SU-DHL-6 (cell line): ENCODE results near the gene NUFIP1.
"Not testable (repeated sequence)": the region's sequence is repeated elsewhere in the genome, so short reads cannot be mapped to it uniquely, and the experiment has no call there.

Experiments
- H2AFZ ChIP-seq: fragments of 200-600 bp; sonication (generic); 2 replicates; pipeline ENCODE4 v1.6.1; 2014; ENCODE audit warnings: low read depth, mild to moderate bottlenecking, moderate library complexity, mixed read lengths, antibody characterized with exemption, low read length; ENCODE audit not compliant: severe bottlenecking
- H3F3A ChIP-seq: fragments of 200-600 bp; shearing (Covaris generic); 2 replicates; pipeline ENCODE4 v1.6.0; 2016; ENCODE audit warnings: antibody characterized with exemption, mild to moderate bottlenecking; ENCODE audit not compliant: insufficient read depth
- H3K27ac ChIP-seq: fragments of 200-600 bp; sonication (generic); 2 replicates; pipeline ENCODE4 v1.5.1; 2016; ENCODE audit warnings: low read depth, mild to moderate bottlenecking, low read length, moderate library complexity, mixed read lengths
- H3K27me3 ChIP-seq: fragments of 200-600 bp; sonication (generic), shearing (Covaris generic); 2 replicates; pipeline ENCODE4 v1.6.0; 2014; ENCODE audit warnings: mild to moderate bottlenecking, low read length
- H3K36me3 ChIP-seq: fragments of 200-600 bp; sonication (generic); 2 replicates; pipeline ENCODE4 v1.6.1; 2014; ENCODE audit warnings: mild to moderate bottlenecking, low read length, mixed read lengths
- H3K4me2 ChIP-seq: fragments of 300-600, 200-600 bp; shearing (Covaris generic), sonication (generic); 2 replicates; pipeline ENCODE4 v1.6.0; 2014; ENCODE audit warnings: low read length, low read depth, mild to moderate bottlenecking; ENCODE audit not compliant: poor library complexity, severe bottlenecking
- H3K4me3 ChIP-seq: fragments of 200-600 bp; sonication (generic); 2 replicates; pipeline ENCODE4 v1.5.1; 2014; ENCODE audit warnings: antibody characterized with exemption, low read length, mild to moderate bottlenecking, mixed read lengths; ENCODE audit not compliant: insufficient read depth, poor library complexity, severe bottlenecking
- H3K79me2 ChIP-seq: fragments of 200-600 bp; sonication (generic); 2 replicates; pipeline ENCODE4 v1.6.1; 2014; ENCODE audit warnings: mild to moderate bottlenecking, low read length, moderate library complexity; ENCODE audit not compliant: insufficient read depth
- H3K9ac ChIP-seq: fragments of 200-600 bp; sonication (generic); 2 replicates; pipeline ENCODE4 v1.7.0; 2014; ENCODE audit warnings: mild to moderate bottlenecking, low read length
- H3K9me2 ChIP-seq: fragments of 200-600 bp; sonication (generic); replicated peaks from 2 replicates; pipeline ENCODE4 v1.6.1; 2014; ENCODE audit warnings: low read length; ENCODE audit not compliant: insufficient read depth
- H3K9me3 ChIP-seq: fragments of 200-600 bp; sonication (generic); 2 replicates; pipeline ENCODE4 v1.6.1; 2014; ENCODE audit warnings: low read length, mixed read lengths; ENCODE audit not compliant: insufficient read depth
- H4K20me1 ChIP-seq: fragments of 200-600 bp; sonication (generic); 2 replicates; pipeline ENCODE4 v1.6.1; 2014; ENCODE audit warnings: low read depth, mild to moderate bottlenecking, antibody characterized with exemption, low read length, moderate library complexity, mixed read lengths
- CTCF ChIP-seq: fragments of 200-600 bp; sonication (generic); IDR thresholded peaks from one replicate; pipeline ENCODE4 v1.5.1; 2017; ENCODE audit warnings: antibody characterized with exemption, mild to moderate bottlenecking, low read length, moderate library complexity; ENCODE audit not compliant: insufficient read depth, poor library complexity, severe bottlenecking
- EZH2phosphoT487 ChIP-seq: fragments of 200-600 bp; sonication (generic), shearing (Covaris generic); conservative IDR thresholded peaks from 2 replicates; pipeline ENCODE4 v1.6.1; 2018; ENCODE audit warnings: mild to moderate bottlenecking, antibody characterized with exemption, low read length, moderate library complexity, mixed read lengths

NUFIP1 gene

GRCh38 chr13:44902738-44903137 lies 86.5 kb downstream of the NUFIP1 start:
- Histone ChIP-seq H3K4me3 (no peak overlapping the region), H2AFZ (no peak overlapping the region), H3K4me2 (no peak overlapping the region), H3K27ac (no peak overlapping the region), H4K20me1 (no peaks in the 10 kb centered on the region), H3K9me3 (no peaks in the 10 kb centered on the region), H3K79me2 (no peaks in the 10 kb centered on the region), H3F3A (no peaks in the 10 kb centered on the region), H3K27me3 (no peaks in the 10 kb centered on the region), H3K9ac (no peak overlapping the region), H3K9me2 (no peaks in the 10 kb centered on the region), H3K36me3 (no peaks in the 10 kb centered on the region)
- TF ChIP-seq CTCF = no peak
- TF ChIP-seq EZH2phosphoT487 = no peak

- Histone ChIP-seq H3K36me3 (no peaks in the 10 kb centered on the region), H4K20me1 (no peaks in the 10 kb centered on the region), H3K4me2 (no peak overlapping the region), H3K4me3 (no peak overlapping the region), H3K9ac (no peak overlapping the region), H3K27me3 (no peaks in the 10 kb centered on the region), H3K9me2 (no peaks in the 10 kb centered on the region), H2AFZ (no peak overlapping the region), H3F3A (no peaks in the 10 kb centered on the region), H3K79me2 (no peaks in the 10 kb centered on the region), H3K9me3 (no peaks in the 10 kb centered on the region), H3K27ac (no peak overlapping the region)
- no peak for TF ChIP-seq EZH2phosphoT487
- no peak for TF ChIP-seq CTCF
Measured at GRCh38 chr13:44899967-44900366, 89.3 kb downstream of the NUFIP1 start.

GRCh38 chr13:44898308-44898707 lies 91.0 kb downstream of the NUFIP1 start:
- H3K9ac ChIP-seq, H2AFZ ChIP-seq, H3K36me3 ChIP-seq, H3K4me2 ChIP-seq, H3K9me3 ChIP-seq, H3K27me3 ChIP-seq, H3K27ac ChIP-seq, H4K20me1 ChIP-seq, H3K9me2 ChIP-seq, H3K4me3 ChIP-seq, H3K79me2 ChIP-seq, H3F3A ChIP-seq: not testable (repeated sequence)

GRCh38 chr13:44895953-44896335 lies 93.3 kb downstream of the NUFIP1 start:
- no peaks in the 10 kb centered on the region for H3K9me2 ChIP-seq
- H3K36me3 ChIP-seq = no peaks in the 10 kb centered on the region
- no peaks in the 10 kb centered on the region for H3K27me3 ChIP-seq

More at GRCh38 chr13:44895953-44896335, 93.3 kb downstream of the NUFIP1 start:
- H3K4me3 ChIP-seq = no peak overlapping the region
- TF ChIP-seq CTCF (no peak), EZH2phosphoT487 (no peak)
- no peak overlapping the region for H3K27ac ChIP-seq
- H3K79me2 ChIP-seq = no peaks in the 10 kb centered on the region
- no peaks in the 10 kb centered on the region for H3K9me3 ChIP-seq
- H3K9ac ChIP-seq = no peak overlapping the region
- H2AFZ ChIP-seq = no peak overlapping the region
- no peak overlapping the region for H3K4me2 ChIP-seq
- no peaks in the 10 kb centered on the region for H3F3A ChIP-seq
- no peaks in the 10 kb centered on the region for H4K20me1 ChIP-seq
